GM12874 (cell line): ENCODE measurements around the gene HAUS5.

ENCODE experiments used
- CTCF ChIP-seq: IDR thresholded peaks from 2 replicates; pipeline ENCODE4 v1.5.1; 2011; ENCODE audit warnings: low read depth, mild to moderate bottlenecking, control low read depth, low read length, moderate library complexity; ENCODE audit not compliant: insufficient read depth

HAUS5 gene

DNA sequence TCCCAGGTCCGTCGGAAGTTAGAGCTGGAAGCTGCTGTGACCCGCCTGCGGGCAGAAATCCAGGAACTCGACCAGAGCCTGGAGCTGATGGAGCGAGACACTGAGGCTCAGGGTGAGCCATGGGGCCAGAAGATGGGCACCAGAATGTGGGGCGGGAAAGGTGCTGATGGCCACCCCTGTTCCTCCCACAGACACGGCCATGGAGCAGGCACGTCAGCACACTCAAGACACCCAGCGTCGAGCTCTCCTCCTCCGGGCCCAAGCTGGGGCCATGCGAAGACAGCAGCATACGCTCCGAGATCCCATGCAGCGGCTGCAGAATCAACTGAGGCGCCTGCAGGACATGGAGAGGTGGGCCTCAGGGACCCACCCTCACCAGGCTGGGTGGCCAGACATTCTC, 2.5 kb downstream of the HAUS5 start:
- TF ChIP-seq CTCF, result no peak

GRCh38 chr19:35618857-35619256, 6.3 kb downstream of the HAUS5 start:
- TF ChIP-seq CTCF, result no peak

GRCh38 chr19:35619290-35619923, 6.9 kb downstream of the HAUS5 start:
- TF ChIP-seq CTCF, result no peak

DNA sequence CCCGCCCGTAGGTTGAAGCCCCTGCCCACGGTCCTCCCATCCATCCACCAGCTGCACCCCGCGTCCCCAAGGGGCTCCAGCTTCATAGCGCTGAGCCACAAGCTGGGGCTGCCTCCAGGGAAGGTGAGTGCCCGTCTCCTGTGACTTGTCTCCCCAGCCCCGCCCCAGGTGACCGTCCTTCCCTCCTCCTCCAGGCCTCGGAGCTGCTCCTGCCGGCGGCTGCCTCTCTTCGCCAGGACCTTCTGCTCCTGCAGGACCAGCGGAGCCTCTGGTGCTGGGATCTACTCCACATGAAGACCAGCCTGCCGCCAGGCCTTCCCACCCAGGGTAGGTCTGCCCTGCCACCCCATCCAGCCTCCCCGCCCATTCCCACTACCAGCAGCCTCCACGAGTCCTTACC, 7.5 kb downstream of the HAUS5 start:
- TF ChIP-seq CTCF, result no peak

DNA sequence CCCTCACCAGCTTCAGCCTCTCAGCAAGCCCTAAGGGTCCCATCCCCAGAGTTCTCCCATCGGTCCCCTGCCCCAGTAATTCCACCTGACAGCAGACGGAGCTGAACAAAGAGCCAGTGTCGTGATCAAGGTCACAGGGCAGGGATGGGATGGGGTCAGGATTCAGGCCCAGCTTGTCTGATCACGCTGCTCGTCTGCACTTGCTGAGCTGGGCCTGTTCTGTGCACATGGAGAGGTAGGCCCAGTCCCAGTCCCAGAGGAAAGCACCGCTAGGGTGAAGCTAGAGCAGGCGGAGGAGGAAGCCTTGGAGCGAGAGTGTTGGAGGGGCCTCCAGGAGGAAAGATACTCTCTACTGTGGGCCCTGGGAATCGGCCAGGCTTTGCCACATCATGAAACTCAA, 9.2 kb downstream of the HAUS5 start:
- no peak for TF ChIP-seq CTCF

DNA sequence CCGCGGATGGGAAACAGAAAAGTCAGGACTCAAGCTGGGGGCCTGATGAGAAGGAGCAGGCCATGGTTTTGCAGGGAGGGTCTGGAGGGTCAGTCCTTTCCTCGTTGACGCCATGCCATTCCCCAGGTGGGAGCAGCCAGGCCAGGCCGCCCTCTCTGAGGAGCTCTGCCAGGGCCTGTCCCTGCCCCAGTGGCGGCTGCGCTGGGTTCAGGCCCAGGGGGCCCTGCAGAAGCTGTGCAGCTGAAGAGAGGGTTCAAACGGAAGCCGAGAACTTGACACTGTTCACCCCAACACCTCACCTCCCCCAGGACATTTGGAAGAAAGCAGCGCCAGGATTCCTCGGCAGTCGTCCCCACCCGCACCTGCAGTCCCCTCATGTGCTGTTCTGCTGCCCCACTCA, 10.2 kb downstream of the HAUS5 start:
- TF ChIP-seq CTCF, result no peak

DNA sequence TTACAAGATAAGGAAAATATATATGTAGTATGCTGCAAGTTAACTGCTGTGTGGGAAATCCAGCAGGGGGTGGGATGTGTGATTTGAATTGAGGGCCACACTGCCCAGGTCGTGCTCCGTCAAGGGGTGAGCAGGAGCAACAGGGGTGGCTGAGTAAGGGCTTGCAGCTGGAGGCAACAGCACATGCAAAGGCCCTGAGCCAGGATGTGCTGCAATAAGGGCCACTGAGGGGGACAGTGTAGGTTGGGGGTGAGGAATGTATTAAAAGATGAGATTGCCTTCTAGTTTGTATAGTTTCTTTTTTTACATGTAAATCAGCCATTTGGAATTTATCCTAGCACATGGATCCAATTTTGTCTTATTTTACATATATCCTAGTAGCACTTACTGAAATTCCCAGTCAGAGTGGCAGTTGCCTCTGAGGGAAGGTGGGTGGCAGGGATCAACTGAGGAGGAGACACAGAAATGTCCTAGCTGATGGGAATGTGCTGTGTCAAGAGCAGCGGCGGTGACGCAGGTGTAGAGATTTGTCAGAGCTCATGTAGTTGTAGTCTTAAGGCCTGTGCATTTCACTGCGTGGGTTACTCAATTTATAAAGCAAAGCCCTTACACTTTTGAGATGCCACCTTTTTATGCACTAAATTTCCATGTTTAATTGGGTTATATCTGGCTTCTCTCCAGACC, 10.9 kb downstream of the HAUS5 start:
- TF ChIP-seq CTCF, result no peak
